Small intestine (tissue), 7 donors: ENCODE measurements around the gene B3GLCT. TPM values are rescaled to one million over a fixed set of nuclear protein-coding genes. Genes with fewer than 3 reads are reported as not detected.

Experiments
- DNase-seq, 2 donors: peaks; one replicate each; pipeline versions ENCODE4 v3.0.0 to v3.0.0-alpha.2; 2013
- FAIRE-seq: peaks from 2 replicates; lab custom pipeline; 2012; peaks lifted over from hg19 to GRCh38; lab: Jason Lieb, UNC
- H3K27ac ChIP-seq, 3 donors: one replicate each; pipeline ENCODE4 v1.5.1; 2013; ENCODE audit warnings: low read length in 2 of 3, mild to moderate bottlenecking in 2 of 3, control low read depth in 1 of 3, inconsistent platforms in 1 of 3, low read depth in 1 of 3, moderate library complexity in 1 of 3
- H3K27me3 ChIP-seq, 3 donors: one replicate each; pipeline ENCODE4 v1.6.1; 2013; ENCODE audit warnings: low read length in 3 of 3, inconsistent platforms in 1 of 3; ENCODE audit not compliant: control insufficient read depth in 3 of 3, insufficient read depth in 3 of 3
- H3K36me3 ChIP-seq, 3 donors: one replicate each; pipeline ENCODE4 v1.6.1; 2013; ENCODE audit warnings: low read length in 3 of 3, inconsistent platforms in 1 of 3, low read depth in 1 of 3, mild to moderate bottlenecking in 1 of 3, moderate library complexity in 1 of 3; ENCODE audit not compliant: control insufficient read depth in 3 of 3, insufficient read depth in 2 of 3
- H3K4me1 ChIP-seq, 3 donors: one replicate each; pipeline ENCODE4 v1.6.1; 2013; ENCODE audit warnings: low read length in 2 of 3, inconsistent platforms in 1 of 3, low read depth in 1 of 3, mild to moderate bottlenecking in 1 of 3, moderate library complexity in 1 of 3; ENCODE audit not compliant: control insufficient read depth in 3 of 3, insufficient read depth in 2 of 3
- H3K4me3 ChIP-seq, 3 donors: one replicate each; pipeline ENCODE4 v1.5.1; 2013; ENCODE audit warnings: low read length in 3 of 3, control low read depth in 1 of 3, inconsistent platforms in 1 of 3, low read depth in 1 of 3, mild to moderate bottlenecking in 1 of 3, moderate library complexity in 1 of 3
- H3K9me3 ChIP-seq, 2 donors: one replicate each; pipeline ENCODE4 v1.6.1; 2013; ENCODE audit warnings: low read depth in 1 of 2, low read length in 1 of 2; ENCODE audit not compliant: control insufficient read depth in 2 of 2, insufficient read depth in 1 of 2
- WGBS, 3 donors: extraction: QIAGEN DNeasy Blood & Tissue Kit; methylation state at CpG; one replicate each; pipeline ENCODE4 v1.1.7; 2013; 5-methylcytosine and 5-hydroxymethylcytosine counted together
- polyA plus RNA-seq, 4 donors: library from polyadenylated mRNA; stranded (reverse) in 3 of 4; unstranded in 1 of 4; fragments of 200-250 nt in 3 of 4; fragments of 120-200 nt in 1 of 4; gene quantifications; one replicate each; pipeline versions ENCODE4 v1.2.1 to v1.2.3, GENCODE V29; 2013
- donor health status: healthy with polysubstance abuse.
- donor health status: control.
- donor health status: control.
- donor health status: Bipolar disorder and iron deficiency.
- donor health status: healthy.

The B3GLCT gene
- polyA plus RNA-seq, 4 donors = 1.6 to 6.1 (median 1.9) TPM

DNA sequence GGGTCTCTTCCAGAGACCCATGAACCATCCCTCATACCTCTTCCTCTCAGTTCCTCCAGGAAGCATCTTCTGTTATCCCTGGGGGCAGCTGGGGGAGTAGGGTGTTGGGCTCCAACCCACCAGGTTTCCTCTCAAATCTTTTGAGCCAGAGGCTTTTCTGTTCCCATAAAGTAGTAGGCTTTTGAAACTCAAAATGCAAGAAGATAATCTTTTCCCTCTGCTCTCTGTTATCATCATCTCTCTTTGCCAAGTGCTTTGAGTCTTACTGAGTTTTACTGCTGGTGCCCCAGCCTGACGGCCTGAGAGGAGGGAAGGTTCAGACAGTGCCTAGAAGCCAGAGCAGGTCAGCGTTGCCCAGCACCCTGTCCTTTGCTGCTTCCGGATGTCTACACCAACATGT, 157.2 kb downstream of the B3GLCT start:
- DNase-seq (no peak), FAIRE-seq (no peak)
- WGBS, 3 donors = 73 to 84% (median 83%) methylated on average over 3 of the region's 3 CpGs

DNA sequence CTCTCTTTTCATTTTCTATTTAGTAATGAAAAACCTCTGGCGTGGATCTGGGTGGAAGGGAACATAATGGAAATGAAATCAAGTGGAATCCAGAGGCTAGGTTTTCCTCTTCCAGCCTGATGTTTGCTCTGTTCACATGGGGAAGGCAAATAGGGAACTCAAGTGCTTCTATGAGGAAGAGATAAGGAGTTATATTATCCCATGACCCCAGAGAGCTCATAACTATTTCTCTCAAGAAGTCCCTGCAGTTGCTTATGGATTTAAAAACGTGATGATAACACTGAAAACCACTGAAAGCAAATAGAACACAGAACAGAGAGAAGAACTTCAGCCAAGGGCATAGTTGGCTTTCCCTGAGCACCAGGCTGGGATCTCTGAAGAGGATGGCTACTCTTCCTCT, 157.8 kb downstream of the B3GLCT start:
- DNase-seq (no peak), FAIRE-seq (no peak)
- Histone ChIP-seq H3K9me3 (peaks cover 0 to 10% of the 10 kb centered on the region in 2 donors), H3K27me3 (no peaks in the 10 kb centered on the region), H3K27ac (no peak overlapping the region), H3K4me1 (no peaks in the 10 kb centered on the region), H3K4me3 (no peak overlapping the region), H3K36me3 (no peaks in the 10 kb centered on the region)
- 32 to 41% (median 38%) methylated on average over 2 of the region's 2 CpGs for WGBS, 3 donors

More for the DNA sequence above, 157.2 kb downstream of the B3GLCT start:
- Histone ChIP-seq H3K4me1 (no peaks in the 10 kb centered on the region), H3K9me3 (peaks cover 0 to 10% of the 10 kb centered on the region in 2 donors), H3K27ac (no peak overlapping the region), H3K36me3 (no peaks in the 10 kb centered on the region), H3K4me3 (no peak overlapping the region), H3K27me3 (peaks cover 0 to 4% (median 0%) of the 10 kb centered on the region in 3 donors)

DNA sequence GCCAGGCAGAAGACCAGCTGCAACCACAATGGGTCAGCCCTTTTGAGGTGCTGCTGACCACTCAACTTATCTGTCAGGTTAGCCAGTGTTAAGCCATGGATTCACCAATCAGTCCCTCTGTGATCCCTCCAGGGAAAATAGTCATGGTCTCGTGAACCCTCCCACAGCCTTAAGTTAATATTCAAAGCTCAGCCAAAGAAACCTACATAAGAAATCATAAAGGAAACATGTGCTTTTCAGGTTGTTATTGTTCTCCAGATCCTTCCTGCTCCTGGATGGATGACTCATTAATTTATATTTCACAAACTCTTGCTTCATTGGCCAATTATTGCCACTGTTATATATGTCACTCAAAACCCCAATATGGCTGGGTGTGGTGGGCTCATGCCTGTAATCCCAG, 161.9 kb downstream of the B3GLCT start:
- H3K9me3 ChIP-seq = peaks cover 0 to 27% of the 10 kb centered on the region in 2 donors
- no peak overlapping the region for H3K4me3 ChIP-seq
- no peak overlapping the region for H3K27ac ChIP-seq
- H3K36me3 ChIP-seq = no peaks in the 10 kb centered on the region
- no peaks in the 10 kb centered on the region for H3K27me3 ChIP-seq
- FAIRE-seq (no peak), DNase-seq (no peak)
- no peaks in the 10 kb centered on the region for H3K4me1 ChIP-seq
- 64 to 88% (median 78%) methylated on average over 1 of the region's 1 CpG for WGBS, 3 donors

DNA sequence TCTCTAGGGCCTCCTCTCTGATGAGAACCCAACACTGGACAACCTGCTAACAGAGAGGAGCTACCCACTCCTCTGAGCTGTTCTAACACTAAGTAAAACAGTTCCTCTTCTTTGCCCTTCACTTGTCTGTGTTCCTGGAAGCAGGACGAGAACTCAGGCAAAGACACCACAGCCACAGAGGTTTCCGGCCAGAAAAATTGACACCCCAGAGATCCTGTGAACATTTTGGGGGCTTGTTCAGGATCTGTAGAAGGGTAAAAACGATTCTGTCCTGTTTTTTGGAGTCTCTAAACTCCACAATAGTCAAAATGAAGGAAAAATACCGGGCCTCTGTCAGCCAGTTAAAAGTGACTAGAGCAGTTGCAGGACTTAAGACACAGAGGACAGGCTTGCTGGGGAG, 165.9 kb downstream of the B3GLCT start:
- no peak overlapping the region for H3K4me3 ChIP-seq
- 42 to 64% (median 53%) methylated on average over 4 of the region's 4 CpGs for WGBS, 3 donors
- H3K9me3 ChIP-seq = peaks cover 0 to 36% of the 10 kb centered on the region in 2 donors
- H3K27ac ChIP-seq = no peak overlapping the region
- H3K4me1 ChIP-seq = no peaks in the 10 kb centered on the region
- FAIRE-seq (no peak), DNase-seq (no peak)
- H3K27me3 ChIP-seq = no peaks in the 10 kb centered on the region
- no peaks in the 10 kb centered on the region for H3K36me3 ChIP-seq

DNA sequence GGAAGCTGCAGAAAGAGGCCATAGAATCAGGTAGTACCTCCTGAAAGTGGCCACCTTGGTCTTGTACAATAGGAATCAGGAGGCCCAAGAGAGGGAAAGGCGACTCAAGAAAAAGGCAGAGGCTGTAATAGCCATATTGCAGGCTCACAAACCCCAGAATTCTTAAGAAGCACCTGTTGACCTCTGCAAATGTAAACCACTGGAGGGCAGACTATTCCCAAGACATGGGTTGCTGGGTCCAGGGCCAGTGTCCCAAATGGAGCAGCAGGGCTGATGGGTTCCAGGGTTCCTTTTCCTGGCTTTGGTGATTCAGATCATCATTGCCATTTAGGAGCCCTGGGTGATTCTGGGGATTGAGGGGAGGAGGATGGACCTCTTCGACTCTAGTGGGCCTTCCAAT, 167.6 kb downstream of the B3GLCT start:
- WGBS, 3 donors = 58 to 90% (median 72%) methylated on average over 2 of the region's 2 CpGs
- H3K27me3 ChIP-seq = no peaks in the 10 kb centered on the region
- DNase-seq (no peak), FAIRE-seq (no peak)
- H3K4me1 ChIP-seq = no peaks in the 10 kb centered on the region
- no peak overlapping the region for H3K4me3 ChIP-seq
- no peaks in the 10 kb centered on the region for H3K36me3 ChIP-seq
- H3K9me3 ChIP-seq = peaks cover 0 to 36% of the 10 kb centered on the region in 2 donors
- no peak overlapping the region for H3K27ac ChIP-seq

DNA sequence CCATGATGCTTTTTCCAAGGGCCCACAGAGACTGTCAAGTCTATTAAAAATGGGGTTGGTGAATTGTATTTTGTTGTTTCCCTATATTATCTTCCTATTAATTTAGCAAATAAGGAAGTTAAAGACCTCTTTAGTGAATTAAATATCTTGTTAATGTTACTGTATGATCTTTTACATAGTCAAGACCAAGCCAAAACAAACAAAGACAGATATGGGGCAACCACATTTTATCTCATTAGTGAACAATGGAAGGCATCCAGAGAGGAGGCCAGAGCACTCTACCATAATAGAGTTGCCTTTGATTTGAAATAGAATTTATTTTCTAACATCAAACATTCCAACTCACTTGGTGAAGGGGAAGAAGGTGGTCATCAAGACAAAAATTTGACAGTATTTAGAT, 169.4 kb downstream of the B3GLCT start:
- H3K27ac ChIP-seq = no peak overlapping the region
- H3K27me3 ChIP-seq = no peaks in the 10 kb centered on the region
- no peak overlapping the region for H3K4me3 ChIP-seq
- no peak for FAIRE-seq
- DNase-seq = no peak
- H3K9me3 ChIP-seq = peaks cover 0 to 35% of the 10 kb centered on the region in 2 donors
- no peaks in the 10 kb centered on the region for H3K36me3 ChIP-seq
- H3K4me1 ChIP-seq = no peaks in the 10 kb centered on the region

DNA sequence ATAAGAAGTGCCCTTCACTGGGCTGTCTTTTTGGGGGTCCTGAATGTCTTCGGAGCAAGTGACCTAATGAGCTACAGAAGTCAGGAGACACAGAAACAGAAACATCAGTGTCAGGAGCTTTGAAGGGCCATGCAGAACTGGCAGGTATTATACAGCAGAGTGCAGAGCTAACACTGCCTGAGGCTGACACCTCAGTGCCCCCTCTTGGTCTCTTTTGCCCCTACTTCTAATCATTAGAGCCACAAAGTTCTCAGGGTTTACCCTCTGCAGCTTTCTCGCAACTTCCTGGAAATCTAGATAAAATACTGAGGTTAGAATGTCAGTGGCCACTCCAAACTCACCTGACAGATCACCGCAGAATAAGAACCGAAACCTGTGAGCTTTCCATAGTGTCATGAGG, 172.7 kb downstream of the B3GLCT start:
- DNase-seq (no peak), FAIRE-seq (no peak)
- no peak overlapping the region for H3K4me3 ChIP-seq
- 86 to 89% (median 87%) methylated on average over 4 of the region's 4 CpGs for WGBS, 3 donors
- no peaks in the 10 kb centered on the region for H3K4me1 ChIP-seq
- no peaks in the 10 kb centered on the region for H3K36me3 ChIP-seq
- H3K27me3 ChIP-seq = no peaks in the 10 kb centered on the region
- H3K9me3 ChIP-seq = peaks cover 0 to 6% of the 10 kb centered on the region in 2 donors
- H3K27ac ChIP-seq = no peak overlapping the region

DNA sequence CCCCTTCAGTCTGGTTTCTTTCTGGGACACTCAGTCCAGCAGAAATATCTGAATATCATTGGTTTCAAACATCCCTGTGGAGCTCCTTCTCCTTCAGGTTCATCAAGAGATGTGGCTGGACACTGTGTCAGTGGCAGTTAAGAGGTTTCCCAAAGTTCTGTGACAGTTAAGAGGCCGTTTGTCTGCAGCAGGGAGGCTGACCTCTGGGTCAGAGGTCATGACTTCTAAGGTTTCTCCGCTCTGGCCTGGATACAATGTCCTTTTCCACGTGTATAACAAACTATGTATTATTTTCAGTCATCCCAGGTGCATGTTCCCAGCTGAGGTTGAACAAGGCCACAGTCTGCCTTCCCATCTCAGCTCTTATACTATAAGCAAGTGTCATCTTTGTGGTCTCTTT, 174.9 kb downstream of the B3GLCT start:
- H3K27me3 ChIP-seq = no peaks in the 10 kb centered on the region
- WGBS, 3 donors = 30 to 34% (median 32%) methylated on average over 3 of the region's 3 CpGs
- H3K9me3 ChIP-seq = no peaks in the 10 kb centered on the region
- DNase-seq (no peak), FAIRE-seq (no peak)
- no peaks in the 10 kb centered on the region for H3K36me3 ChIP-seq
- H3K27ac ChIP-seq = no peak overlapping the region
- H3K4me1 ChIP-seq = no peaks in the 10 kb centered on the region
- H3K4me3 ChIP-seq = no peak overlapping the region

DNA sequence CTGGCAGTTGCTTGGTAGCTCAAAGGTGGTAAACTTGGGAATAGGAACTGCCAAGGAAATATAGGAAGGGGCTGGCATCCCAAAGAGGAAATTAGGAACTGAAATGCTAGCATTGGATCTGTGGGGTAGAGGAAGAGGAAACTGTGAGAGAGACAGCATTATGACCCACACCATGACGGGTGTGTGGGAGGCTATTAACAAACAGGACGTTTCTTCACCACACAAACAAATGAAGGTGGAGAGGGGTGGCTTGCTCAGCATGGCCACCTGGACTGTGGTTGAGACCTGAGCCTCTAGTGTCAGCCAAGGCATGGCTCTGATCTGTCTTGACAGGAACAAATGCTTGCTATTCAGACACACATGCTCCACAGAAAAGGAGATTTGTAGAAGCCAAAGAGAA, 178.2 kb downstream of the B3GLCT start:
- WGBS, 3 donors = 24 to 36% (median 25%) methylated on average over 2 of the region's 2 CpGs
- H3K9me3 ChIP-seq = no peaks in the 10 kb centered on the region
- H3K27me3 ChIP-seq = no peaks in the 10 kb centered on the region
- no peak for FAIRE-seq
- H3K4me1 ChIP-seq = no peaks in the 10 kb centered on the region
- no peak overlapping the region for H3K27ac ChIP-seq
- DNase-seq = no peak
- no peaks in the 10 kb centered on the region for H3K36me3 ChIP-seq
- H3K4me3 ChIP-seq = no peak overlapping the region
